ENCODE measurements around the gene DNASE1L1.

The DNASE1L1 gene

DNA sequence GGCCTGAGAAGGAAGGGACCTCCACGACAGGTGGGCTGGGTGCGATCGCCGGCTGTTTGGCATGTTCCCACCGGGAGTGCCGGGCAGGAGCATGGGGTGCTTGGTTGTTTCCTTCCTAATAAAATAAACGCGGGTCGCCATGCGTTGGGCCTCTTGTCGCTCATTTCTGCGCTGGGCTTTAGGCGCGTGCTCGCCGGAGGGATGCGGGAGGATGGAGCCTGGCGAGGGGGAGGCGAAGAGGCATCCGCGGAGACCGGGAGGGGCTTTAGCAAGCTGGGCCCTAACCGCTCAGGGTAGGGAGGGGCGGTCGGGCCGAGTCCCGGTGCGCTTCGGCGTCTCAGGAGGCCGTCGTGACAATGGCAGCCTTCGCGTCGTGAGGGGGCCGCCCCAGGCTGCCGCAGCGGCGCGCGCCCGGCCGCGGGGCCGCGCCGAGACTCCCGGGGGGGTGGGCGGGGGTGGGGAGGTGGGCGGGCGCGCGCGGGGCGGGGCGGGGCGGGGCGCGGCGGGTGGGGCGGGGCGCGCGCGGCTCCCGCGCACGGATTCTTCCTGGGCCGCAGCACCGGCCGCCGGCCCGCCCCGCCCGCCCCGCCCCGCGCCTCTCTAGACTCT, 27.4 kb upstream of the DNASE1L1 start:
- no peak for DNase-seq

DNA sequence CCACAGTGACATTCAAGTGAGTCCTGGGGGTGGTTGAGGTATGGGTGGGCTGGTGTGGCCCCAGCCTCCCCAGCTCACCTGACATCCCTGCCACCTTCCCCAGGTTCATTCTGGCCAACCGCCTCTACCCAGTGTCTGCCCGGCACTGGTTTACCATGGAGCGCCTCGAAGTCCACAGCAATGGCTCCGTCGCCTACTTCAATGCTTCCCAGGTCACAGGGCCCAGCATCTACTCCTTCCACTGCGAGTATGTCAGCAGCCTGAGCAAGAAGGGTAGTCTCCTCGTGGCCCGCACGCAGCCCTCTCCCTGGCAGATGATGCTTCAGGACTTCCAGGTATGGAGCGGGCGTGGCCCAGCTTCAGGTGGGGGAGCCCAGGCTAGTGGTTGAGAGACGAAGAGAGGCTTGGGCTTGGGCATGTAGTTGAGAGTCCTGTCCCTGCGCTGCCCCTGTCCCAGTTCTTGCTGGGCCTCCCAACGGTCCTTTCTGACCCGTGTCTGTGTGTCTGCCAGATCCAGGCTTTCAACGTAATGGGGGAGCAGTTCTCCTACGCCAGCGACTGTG, 26.2 kb upstream of the DNASE1L1 start:
- no peak for DNase-seq

DNA sequence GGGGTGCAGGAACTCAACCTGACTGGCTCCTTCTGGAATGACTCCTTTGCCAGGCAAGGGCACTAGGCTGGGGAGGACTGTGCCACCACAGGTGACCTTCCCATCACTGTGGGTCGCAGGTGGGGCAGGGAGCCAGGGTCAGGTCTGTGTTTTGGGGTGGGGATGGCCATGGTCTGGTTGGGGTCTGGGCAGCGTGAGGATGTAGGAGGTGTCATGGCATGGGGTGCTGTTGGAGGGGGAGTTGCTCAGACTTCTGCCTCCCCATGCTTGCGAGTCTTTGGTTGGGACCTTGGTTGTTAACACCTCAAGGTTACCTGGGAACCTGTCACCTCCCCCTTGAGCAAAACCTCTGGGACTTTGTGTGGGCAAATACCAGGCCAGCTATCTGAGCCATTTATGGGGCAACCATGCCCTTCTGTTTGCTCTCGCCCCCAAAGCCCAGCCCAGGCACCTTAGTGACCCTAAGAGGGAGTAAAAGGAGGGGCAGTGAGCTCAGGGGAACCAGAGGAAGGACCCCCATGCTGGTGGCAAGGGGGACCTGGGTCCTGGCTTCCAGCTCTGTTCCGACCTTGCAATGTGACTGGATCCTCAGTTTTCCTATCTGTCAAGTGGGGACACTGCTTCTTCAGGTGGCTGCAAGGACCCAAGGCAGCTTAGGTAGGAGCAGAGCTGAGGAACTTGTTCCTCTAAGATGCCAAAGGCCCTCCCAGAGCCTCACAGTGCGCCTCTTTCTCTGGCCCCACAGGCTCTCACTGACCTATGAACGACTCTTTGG, 25.5 kb upstream of the DNASE1L1 start:
- DNase-seq: no peak

DNA sequence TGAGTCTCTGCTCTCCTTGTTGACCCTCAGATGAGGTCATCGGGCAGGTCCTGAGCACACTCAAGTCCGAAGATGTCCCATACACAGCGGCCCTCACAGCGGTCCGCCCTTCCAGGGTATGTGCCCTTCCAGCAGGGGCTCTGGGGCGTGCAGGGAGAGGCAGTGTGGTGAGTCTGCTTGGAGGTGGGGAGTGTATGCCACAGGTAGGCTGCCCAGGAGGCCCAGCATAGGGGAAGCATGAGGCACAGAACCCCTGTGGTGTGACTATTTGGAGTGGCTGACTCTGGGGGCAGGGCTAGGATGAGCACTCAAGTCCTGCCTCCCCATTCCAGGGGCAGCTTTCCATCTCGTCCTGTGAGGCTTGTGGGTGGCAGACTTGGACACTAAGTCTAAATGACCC, 24.6 kb upstream of the DNASE1L1 start:
- no peak for DNase-seq

DNA sequence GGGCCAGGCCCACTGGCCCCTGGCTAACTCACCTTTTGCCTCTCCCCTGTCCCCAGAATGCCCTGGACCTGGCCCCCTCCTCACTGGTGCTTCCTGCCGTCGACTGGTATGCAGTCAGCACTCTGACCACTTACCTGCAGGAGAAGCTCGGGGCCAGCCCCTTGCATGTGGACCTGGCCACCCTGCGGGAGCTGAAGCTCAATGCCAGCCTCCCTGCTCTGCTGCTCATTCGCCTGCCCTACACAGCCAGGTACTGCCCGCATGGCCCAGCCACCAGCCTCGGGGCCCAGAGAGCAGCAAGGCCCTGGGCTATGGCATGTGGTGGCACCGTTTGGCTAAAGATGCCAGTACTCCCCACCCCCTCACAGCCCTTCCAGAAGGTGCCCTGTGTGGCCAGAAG, 23.2 kb upstream of the DNASE1L1 start:
- no peak for DNase-seq

DNA sequence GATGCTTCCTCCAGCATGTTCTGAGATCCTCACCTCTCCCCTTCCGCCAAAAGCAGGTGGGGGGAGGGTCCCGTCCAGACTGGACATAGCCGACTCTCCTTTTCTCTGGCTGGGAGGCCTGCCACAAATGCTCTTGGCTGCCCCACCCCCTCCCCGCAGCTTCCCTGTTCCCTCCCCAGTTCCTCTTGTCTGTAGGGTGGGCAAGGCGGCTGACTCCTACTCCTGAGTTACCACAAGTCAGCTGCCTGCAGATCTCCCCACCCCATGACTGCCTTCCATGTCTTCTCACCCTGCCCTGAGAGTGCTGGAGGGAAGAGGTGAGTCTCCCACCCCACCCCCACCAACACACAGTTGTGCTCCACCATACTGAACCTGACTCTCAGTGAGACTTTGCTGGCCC, 22.3 kb upstream of the DNASE1L1 start:
- DNase-seq: no peak

DNA sequence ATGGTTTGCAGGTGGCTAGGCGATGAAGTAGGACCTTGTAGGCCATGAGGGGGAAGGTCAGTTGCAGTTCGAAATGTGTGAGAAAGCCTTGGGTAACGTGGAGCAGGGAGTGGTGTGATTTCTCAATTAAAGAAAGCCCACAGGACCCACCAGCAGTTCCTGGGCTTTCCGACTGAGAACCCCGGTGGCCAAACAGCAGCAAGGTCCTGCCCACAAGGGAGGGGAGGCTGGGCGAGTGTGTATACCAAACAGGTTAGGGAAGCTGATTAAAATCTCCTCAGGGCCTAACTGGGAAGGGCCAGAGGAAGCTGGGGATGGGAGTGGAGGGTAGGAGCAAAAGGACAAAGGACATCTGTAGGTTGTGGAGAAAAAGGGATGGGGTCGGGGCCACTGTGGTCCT, 21.9 kb upstream of the DNASE1L1 start:
- DNase-seq: no peak

DNA sequence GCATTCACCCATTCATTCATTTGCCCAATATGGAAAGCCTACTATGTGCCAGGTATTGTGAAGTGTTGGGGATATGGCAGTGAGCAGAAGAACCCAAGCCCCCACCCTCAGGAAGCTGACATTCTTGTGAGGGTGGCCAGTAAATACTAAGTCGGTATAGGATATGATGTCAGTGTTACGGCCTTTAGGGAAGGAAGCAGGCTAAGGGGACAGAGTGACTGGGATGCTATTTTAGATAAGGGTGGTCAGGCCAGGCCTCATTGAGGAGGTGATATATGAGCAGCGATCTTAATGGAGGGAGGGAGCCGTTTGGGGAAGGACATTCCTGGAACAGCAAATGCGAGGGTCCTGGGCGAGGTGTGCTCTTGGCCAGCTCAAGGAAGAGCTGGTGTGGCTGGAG, 21.4 kb upstream of the DNASE1L1 start:
- DNase-seq: no peak

DNA sequence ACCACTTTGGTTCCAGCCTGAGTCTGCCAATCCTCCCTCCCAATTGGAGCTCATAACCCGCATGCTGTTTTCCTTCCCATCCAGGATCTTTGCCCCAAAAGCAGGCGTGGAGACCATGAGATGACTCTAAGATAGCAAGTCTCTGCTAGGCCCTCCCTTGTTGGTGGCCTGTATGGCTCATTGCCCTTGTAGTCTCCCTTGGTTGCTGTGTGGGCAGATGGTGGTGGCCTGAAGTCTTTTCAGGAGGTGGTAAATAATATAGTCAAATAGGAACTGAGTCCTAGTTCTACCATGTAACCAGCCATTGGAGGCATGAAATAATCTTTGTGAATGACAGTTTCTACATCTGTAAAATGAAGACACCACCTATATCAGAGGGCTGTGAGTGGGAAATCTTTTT, 20.7 kb upstream of the DNASE1L1 start:
- no peak for DNase-seq

DNA sequence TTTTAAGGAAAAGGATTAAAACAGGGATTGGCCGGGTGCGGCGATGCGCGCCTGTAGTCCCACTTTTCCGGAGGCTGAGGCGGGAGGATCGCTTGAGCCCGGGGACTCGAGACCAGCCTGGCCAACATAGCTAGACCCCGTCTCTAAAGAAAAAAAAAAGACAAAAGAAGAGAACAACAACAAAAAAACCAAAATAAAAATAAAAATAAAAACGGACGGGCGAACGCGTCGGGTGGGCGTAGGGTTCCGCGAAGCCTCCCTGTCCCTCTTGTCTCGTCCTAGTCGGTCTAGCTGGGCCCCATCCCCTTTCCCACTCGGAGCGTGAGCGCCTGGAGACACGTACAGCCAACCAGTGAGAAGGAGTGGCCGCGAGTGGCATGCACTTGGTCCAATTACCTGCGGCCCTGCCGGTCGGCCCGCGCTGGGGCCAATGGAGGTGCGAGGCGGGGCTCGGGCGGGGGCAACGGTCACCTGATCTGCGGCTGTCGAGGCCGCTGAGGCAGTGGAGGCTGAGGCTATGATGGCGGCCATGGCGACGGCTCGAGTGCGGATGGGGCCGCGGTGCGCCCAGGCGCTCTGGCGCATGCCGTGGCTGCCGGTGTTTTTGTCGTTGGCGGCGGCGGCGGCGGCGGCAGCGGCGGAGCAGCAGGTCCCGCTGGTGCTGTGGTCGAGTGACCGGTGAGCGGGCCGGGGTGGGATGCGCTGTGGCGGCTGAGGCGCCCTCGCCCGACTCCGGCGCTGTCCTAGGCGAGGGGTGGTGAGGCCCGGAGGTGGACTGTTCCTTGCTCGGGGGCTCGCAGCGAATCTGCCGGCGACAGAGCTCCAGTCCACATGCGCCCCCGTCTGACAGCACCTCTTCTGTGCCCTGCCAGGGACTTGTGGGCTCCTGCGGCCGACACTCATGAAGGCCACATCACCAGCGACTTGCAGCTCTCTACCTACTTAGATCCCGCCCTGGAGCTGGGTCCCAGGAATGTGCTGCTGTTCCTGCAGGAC, 19.4 kb upstream of the DNASE1L1 start, which contains the start of gene ATP6AP1:
ATP6AP1 (plus strand) TSS at position 502 of the 996 bp plus-strand sequence; CDS start at position 518, 16 bp downstream.
- peak; percentile 65 for DNase-seq

DNA sequence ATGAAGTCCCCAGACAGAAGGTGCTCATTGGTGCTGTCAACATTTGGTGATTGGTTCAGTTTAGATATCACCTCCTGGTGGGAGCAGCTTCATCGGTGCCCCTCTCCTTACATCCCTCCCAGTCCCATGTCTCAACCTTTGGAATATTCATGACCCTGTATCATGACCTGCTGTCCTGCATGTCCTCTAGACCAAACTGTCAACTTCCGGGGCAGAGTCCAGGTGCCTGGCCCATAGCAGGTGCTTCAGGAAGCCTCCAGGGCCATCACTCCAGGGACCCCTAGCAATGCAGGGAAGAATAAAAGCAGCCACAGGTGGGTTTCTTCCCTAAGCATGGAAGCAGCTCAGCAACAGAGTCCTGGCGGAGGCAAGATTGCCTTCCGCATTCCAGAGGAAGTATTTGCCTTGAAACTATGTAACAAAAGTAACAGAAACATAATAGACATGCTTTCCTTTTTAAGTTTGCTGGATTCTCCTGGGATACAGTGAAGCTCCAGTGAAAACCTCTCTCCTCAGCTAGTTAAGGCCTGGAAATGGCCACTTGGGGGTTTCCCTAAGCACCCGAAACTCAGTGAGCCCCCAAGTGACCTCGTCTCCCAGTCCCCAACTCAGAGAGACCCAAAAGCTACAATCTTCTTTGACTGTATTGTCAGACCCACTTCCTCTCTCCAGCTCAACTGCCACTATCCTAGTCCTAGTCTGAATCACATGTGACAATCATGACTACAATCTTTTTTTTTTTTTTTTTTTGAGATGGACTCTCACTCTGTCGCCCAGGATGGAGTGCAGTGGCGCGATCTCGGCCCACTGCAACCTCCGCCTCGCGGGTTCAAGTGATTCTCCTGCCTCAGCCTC, 18.1 kb upstream of the DNASE1L1 start:
- no peak for DNase-seq

DNA sequence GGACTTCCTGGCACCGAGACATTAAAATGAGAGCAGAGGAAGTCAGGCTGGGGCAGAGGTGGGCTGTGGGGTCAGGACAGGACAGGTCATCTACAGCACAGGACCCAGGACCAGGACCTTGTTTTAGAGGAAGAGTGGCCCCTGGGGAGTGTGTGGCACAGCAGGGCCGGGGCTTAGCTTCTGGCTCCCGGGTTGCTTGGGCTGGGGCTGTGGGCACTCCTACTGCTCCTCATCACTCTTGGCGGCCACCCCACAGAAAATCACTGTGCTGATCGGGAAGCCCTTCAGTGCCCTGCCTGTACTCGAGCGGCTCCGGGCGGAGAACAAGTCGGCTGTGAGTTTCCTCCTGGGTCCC, 11.3 kb upstream of the DNASE1L1 start:
- no peak for DNase-seq

DNA sequence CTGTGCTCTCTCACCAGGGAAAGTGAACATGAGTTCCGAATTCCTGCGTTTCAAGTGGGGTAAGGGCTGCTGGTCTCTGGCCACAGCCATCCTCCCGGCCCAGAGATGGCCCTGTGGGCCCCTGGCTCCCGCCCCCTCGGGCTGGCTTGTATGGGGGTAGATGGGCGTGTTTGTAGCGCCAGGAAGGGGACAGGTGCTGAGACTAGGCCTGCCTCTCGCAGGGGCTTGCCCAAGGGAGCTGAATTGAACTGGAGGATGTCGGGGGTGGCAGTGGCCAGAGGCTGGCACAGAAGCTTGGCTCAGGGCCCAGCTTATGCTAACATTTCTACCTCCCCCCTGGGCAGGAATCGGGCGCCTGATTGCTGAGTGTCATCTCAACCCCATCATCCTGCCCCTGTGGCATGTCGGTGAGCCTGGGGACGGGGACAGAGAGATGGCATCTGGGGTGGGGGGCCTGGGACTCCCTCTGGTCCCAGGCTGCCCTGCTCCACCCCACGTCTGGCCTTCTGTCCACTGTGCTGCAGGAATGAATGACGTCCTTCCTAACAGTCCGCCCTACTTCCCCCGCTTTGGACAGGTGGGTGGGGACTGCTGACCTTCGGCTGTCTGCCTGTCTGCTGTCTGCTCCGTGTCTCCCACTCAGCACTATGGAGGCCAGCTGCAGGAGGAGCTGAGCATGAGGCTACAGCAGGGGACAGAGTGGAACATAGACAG, 10.8 kb upstream of the DNASE1L1 start:
- DNase-seq: peak; percentile 50

DNA sequence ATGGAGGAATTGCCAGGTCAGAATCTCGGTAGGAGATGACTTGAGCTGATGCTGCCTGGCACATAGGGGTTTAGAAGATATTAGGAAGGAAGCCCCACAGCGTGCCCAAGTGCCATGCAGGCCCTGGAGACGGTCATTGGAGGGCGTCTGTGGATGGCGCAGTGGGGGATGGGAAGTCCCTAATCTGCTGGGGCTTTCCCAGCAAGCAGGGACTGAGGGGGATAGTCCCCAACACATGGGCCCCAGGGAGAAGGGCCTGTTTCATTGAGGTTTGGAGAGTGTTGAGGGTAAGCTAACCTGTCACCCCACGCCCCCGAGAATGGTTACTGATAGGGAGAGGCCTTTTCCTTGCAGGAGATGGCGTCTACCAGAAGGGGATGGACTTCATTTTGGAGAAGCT, 10.1 kb upstream of the DNASE1L1 start:
- no peak for DNase-seq

DNA sequence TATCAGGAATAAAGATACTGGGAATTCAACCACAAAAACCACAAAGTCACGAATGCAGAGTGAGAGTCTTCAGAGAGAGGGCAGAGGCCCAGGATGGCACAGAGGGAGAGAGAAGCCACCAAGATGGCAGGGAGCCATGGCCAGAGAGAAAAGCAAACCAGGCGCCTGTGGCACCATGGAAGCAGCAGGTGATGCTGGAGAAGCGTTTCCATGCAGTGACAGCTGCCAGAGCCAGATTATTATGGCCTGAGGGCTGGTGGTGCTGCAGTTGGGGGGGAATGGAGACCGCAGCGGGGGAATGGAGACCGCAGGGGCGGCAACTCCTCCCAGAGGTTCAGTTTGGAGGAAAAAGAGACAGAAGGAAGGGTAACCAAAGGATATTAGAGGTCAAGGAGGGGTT, 8.1 kb upstream of the DNASE1L1 start:
- DNase-seq: peak; percentile 39

DNA sequence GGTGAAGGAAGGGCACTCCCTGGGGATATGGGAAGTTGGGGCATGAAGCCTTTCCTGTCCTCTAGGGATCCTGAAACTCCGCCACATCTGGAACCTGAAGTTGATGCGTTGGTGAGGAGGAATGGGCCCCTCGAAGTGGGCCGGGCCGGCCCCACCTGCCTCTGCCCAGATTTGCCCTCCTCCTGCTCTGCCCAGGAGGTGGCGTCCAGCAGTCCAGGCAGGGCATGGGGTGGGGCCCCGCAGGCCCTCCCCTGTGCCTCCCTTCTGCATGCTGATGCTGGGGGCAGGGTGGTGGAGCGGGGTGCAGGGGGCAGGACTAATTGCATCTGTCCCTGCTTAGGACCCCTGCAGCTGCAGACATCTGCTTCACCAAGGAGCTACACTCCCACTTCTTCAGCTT, 4.1 kb upstream of the DNASE1L1 start:
- no peak for DNase-seq

DNA sequence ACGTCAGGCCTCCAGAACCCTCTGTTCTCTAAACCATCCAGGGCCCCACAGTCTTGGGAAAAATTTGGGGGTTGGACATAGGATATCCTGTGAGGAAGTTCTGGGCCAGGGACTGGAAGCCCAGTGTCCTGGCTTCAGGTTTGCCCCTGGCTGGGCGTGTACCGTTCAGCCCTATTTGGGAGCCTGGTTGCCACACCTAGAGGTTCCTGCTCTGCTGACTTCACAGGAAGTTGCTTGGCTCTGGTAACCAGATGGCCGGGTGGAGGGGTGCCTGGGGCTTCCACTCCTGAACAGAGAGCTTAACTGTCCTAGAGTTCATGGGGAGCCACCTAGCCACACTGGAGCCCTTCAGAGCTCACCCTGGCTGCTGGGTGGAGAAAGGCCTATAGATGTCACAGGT, 3.4 kb upstream of the DNASE1L1 start:
- no peak for DNase-seq

DNA sequence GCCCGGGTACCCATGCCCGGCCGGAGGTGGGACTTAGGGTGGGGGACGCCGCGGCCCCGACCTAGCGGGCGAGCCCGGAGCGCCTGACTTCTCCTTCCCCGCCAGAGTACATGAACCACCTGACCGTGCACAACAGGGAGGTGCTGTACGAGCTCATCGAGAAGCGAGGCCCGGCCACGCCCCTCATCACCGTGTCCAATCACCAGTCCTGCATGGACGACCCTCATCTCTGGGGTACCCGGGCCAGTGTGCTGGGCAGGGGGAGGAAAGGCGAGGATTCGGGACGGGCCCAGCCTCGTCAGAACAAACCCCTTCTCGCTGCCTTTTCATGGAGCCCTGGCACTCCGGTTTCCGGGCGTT, 2.9 kb upstream of the DNASE1L1 start:
- DNase-seq: peak; percentile 37

DNA sequence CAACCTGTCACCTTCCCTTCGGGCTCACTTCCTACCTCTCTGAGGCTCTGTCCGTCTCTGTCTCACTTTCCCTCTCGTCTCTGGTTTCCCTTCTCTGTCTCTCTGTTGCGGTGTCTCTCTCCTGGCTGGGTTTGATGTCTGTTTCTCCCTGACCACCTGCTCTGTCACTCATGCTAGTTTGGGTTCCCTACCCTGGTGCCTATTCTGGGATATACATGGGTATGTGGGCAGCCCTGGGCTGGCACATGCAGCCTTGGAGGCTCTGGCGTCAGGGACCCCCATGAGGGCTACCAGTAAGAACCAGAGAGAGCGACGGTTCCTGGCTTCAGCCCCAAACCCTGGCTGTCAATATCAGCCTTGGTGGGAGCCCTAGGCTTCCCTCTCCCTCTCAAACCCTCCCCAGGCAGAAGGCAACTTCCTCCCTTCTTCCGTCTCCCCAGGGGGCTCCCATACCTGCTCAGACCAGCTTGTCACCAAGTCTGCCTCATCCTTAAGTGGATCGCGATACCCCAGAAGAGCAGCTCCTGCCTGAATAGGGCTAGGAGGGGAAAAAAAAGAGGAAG, 314 bp downstream of the DNASE1L1 start:
- DNase-seq: no peak

DNA sequence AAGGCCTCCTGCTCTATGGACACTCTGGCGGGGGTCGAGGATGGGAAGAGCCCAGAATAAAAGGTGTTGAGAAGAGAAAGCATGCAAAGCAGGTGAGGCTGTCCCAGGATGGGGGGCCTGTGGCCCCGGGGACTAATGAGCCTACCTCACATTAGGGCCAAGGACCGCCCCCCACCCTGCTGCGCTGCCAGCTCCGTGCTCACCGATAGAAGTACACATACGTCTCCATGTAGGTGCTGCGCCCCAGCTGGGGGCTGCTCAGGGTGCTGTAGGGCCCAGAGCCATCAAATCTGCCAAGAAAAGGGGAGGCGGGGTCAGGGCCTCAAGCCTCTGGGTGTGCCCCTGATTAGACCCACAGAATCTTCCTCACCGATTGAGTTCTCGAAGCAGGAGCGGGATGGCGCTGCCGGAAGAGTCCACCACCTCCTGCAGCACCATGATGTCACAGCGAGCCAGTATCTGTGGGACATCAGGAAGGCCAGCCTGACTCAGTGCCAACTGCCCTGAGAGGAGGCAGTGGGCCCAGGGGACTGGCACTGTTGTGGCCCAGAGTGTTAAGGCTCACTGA, 4.3 kb downstream of the DNASE1L1 start:
- DNase-seq: no peak

DNA sequence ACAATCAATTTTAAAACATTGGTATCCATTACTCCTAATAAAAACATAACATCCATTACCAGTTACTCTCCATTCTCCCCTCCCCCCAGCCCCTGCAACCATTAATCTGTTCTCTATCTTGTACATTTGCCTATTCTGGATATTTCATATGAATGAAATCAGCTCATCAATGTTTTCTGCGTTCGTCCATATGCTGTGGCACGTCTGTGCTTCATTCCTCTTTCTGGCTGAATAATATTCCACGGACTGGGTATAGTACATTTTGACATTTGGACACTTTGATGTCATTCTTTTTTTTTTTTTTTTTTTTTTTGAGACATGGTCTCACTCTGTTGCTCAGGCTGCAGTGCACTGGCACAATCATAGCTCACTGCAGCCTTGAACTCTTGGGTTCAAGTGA, 5.2 kb downstream of the DNASE1L1 start:
- no peak for DNase-seq

Measured in DMS79 (cell line).